CD4-positive, alpha-beta T cell treated with Interleukin-1 beta for 1 hour (primary cell): ENCODE results near the gene KCNJ4.
"Not testable (repeated sequence)": the region's sequence is repeated elsewhere in the genome, so short reads cannot be mapped to it uniquely, and the experiment has no call there.

Experiments
- DNase-seq, 2 donors: peaks; one replicate each; pipeline ENCODE4 v3.0.0-alpha.2; 2020 to 2022

KCNJ4 gene

GRCh38 chr22:38406617-38407016 is 48.4 kb downstream of the KCNJ4 start:
- DNase-seq: no peak

- DNase-seq: no peak
Measured at GRCh38 chr22:38404419-38404818, 50.6 kb downstream of the KCNJ4 start.

GRCh38 chr22:38403812-38404211 is 51.2 kb downstream of the KCNJ4 start:
- DNase-seq: no peak

GRCh38 chr22:38402204-38402603 is 52.8 kb downstream of the KCNJ4 start:
- no peak for DNase-seq

- DNase-seq: no peak
Measured at GRCh38 chr22:38401336-38402084, 53.5 kb downstream of the KCNJ4 start.

GRCh38 chr22:38400256-38400655 is 54.7 kb downstream of the KCNJ4 start:
- not testable (repeated sequence) for DNase-seq

GRCh38 chr22:38398609-38399461 is 56.2 kb downstream of the KCNJ4 start:
- peak; percentile 81 to 88 for DNase-seq

GRCh38 chr22:38398181-38398608 is 56.8 kb downstream of the KCNJ4 start:
- peak; percentile 40 to 46 for DNase-seq

- DNase-seq: peak; percentile 30 to 43
Measured at GRCh38 chr22:38397189-38398085, 57.6 kb downstream of the KCNJ4 start.

- not testable (repeated sequence) for DNase-seq
Measured at GRCh38 chr22:38396440-38397069, 58.4 kb downstream of the KCNJ4 start.

GRCh38 chr22:38395944-38396343 is 59.1 kb downstream of the KCNJ4 start:
- not testable (repeated sequence) for DNase-seq

- DNase-seq: not testable (repeated sequence)
Measured at GRCh38 chr22:38394929-38395624, 59.9 kb downstream of the KCNJ4 start.

GRCh38 chr22:38389428-38389818 is 65.6 kb downstream of the KCNJ4 start:
- DNase-seq: not testable (repeated sequence)

- not testable (repeated sequence) for DNase-seq
Measured at GRCh38 chr22:38388506-38389427, 66.2 kb downstream of the KCNJ4 start.

- not testable (repeated sequence) for DNase-seq
Measured at GRCh38 chr22:38386918-38387317, 68.1 kb downstream of the KCNJ4 start.

GRCh38 chr22:38383417-38383816 is 71.6 kb downstream of the KCNJ4 start:
- DNase-seq: no peak

GRCh38 chr22:38381371-38381770 is 73.6 kb downstream of the KCNJ4 start:
- not testable (repeated sequence) for DNase-seq
